Colonic mucosa (tissue), 4 donors: ENCODE results near the gene SERTAD1. TPM values are rescaled to one million over a fixed set of nuclear protein-coding genes. Genes with fewer than 3 reads are reported as not detected.

Source experiments
- DNase-seq: peaks from one replicate; pipeline ENCODE4 v3.0.0-alpha.2; 2020
- H3K27ac ChIP-seq: fragments of 200-600 bp; one replicate; pipeline ENCODE4 v1.8.0; 2021
- H3K27me3 ChIP-seq: fragments of 200-600 bp; one replicate; pipeline ENCODE4 v1.8.0; 2021
- H3K36me3 ChIP-seq: fragments of 200-600 bp; one replicate; pipeline ENCODE4 v1.8.0; 2021
- H3K4me1 ChIP-seq: fragments of 200-600 bp; one replicate; pipeline ENCODE4 v1.8.0; 2021; ENCODE audit warnings: mild to moderate bottlenecking
- H3K4me3 ChIP-seq: fragments of 200-600 bp; one replicate; pipeline ENCODE4 v1.8.0; 2021
- H3K9ac ChIP-seq, 2 donors: one replicate each; pipeline ENCODE4 v1.7.0; 2013; ENCODE audit warnings: control low read depth in 2 of 2, low read depth in 2 of 2, low read length in 2 of 2
- H3K9me3 ChIP-seq: fragments of 200-600 bp; one replicate; pipeline ENCODE4 v1.8.0; 2021
- CTCF ChIP-seq: fragments of 200-600 bp; IDR thresholded peaks from one replicate; pipeline ENCODE4 v1.8.0; 2022; ENCODE audit warnings: antibody characterized with exemption, mild to moderate bottlenecking
- intact Hi-C: fragments of 100-400 bp; cut with DNase I; formaldehyde crosslinking; loops from one replicate; pipeline ENCODE4 v1.14.1; 2022
- total RNA-seq, 2 donors: library from RNA; stranded (reverse); fragmentation: NEBNext Ultra II Directional in 1 of 2; extraction: Animal tissue kit (Norgen Biotek cat#: 25700) in 1 of 2; gene quantifications; one replicate each; pipeline ENCODE4 v1.2.1, GENCODE V29; 2021
- donor health status: healthy.
- donor health status: DM: no; HTN: no; CAD: no.
- donor health status: DM: no; HTN: no; CAD: no.

Gene SERTAD1
- total RNA-seq, 2 donors from 2014 or later: 8.7 to 16.0 TPM

- H3K9ac ChIP-seq: no peak overlapping the region
- H3K27me3 ChIP-seq: no peaks in the 10 kb centered on the region
- H3K9me3 ChIP-seq: no peaks in the 10 kb centered on the region
- no peak for DNase-seq
- no peaks in the 10 kb centered on the region for H3K4me1 ChIP-seq
- no peak for TF ChIP-seq CTCF
- H3K36me3 ChIP-seq: no peaks in the 10 kb centered on the region
- intact Hi-C loops: no loop called here
- H3K4me3 ChIP-seq: no peak overlapping the region
- no peak overlapping the region for H3K27ac ChIP-seq
These were observed 47.9 kb downstream of the SERTAD1 start for GRCh38 chr19:40377876-40378385.

DNA sequence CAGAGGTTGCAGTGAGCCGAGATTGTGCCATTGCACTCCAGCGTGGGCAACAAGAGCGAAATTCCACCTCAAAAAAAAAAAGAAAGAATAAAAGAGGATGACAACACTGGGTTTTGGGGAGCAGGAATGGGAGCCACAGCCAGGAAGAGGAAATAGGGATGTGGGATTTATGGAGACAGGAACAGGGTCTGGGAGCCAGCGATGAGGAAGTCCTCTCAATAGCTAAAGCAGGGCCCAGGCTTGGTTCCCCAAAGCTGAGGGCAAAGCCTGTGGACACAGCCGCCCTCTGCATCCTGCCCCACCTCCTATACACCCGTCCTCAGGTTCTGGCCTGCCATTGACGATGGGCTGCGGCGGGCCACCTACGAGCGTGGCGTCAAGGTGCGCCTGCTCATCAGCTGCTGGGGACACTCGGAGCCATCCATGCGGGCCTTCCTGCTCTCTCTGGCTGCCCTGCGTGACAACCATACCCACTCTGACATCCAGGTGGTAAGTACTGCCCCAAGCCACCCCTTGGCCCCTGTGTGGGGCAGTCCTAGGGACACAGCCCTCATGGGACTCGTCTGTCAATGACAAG is 49.4 kb downstream of the SERTAD1 start:
- no peak overlapping the region for H3K27ac ChIP-seq
- intact Hi-C loops: no loop called here
- no peak for TF ChIP-seq CTCF

GRCh38 chr19:40374084-40374483 is 51.7 kb downstream of the SERTAD1 start:
- TF ChIP-seq CTCF: no peak
- intact Hi-C loops: no loop called here
- no peak overlapping the region for H3K27ac ChIP-seq
- DNase-seq: no peak
- no peaks in the 10 kb centered on the region for H3K9me3 ChIP-seq
- H3K27me3 ChIP-seq: no peaks in the 10 kb centered on the region
- H3K9ac ChIP-seq: no peak overlapping the region
- H3K4me1 ChIP-seq: no peaks in the 10 kb centered on the region
- H3K36me3 ChIP-seq: no peaks in the 10 kb centered on the region
- no peak overlapping the region for H3K4me3 ChIP-seq

More for the DNA sequence above, 49.4 kb downstream of the SERTAD1 start:
- no peaks in the 10 kb centered on the region for H3K4me1 ChIP-seq
- no peak overlapping the region for H3K9ac ChIP-seq
- H3K9me3 ChIP-seq: no peaks in the 10 kb centered on the region
- H3K27me3 ChIP-seq: no peaks in the 10 kb centered on the region
- no peak overlapping the region for H3K4me3 ChIP-seq
- no peak for DNase-seq
- no peaks in the 10 kb centered on the region for H3K36me3 ChIP-seq

- no peak overlapping the region for H3K27ac ChIP-seq
- H3K9ac ChIP-seq: no peak overlapping the region
- no peaks in the 10 kb centered on the region for H3K9me3 ChIP-seq
- intact Hi-C loops: no loop called here
- H3K4me3 ChIP-seq: no peak overlapping the region
- H3K36me3 ChIP-seq: no peaks in the 10 kb centered on the region
- H3K27me3 ChIP-seq: no peaks in the 10 kb centered on the region
- no peak for TF ChIP-seq CTCF
- H3K4me1 ChIP-seq: no peaks in the 10 kb centered on the region
- DNase-seq: no peak
These were observed 54.0 kb downstream of the SERTAD1 start for GRCh38 chr19:40371802-40372122.

Other genes with a start within 250 kb of the SERTAD1 start
- gene MAP3K10, start 234.6 kb downstream of the SERTAD1 start, total RNA-seq: 10 to 100 TPM in 1 of 2 donors, 1 to 10 TPM in 1; 9.1 to 10.9 TPM
- under 1 TPM; 0.30 to 0.69 TPM for gene TTC9B, start 207.6 kb downstream of the SERTAD1 start, total RNA-seq
- gene CCNP, start 199.3 kb downstream of the SERTAD1 start, total RNA-seq: under 1 TPM; 0.50 to 0.64 TPM
- gene AKT2, start 140.6 kb downstream of the SERTAD1 start, total RNA-seq: 100 to 1,000 TPM in 1 of 2 donors, 10 to 100 TPM in 1; 95.4 to 119 TPM
- 10 to 100 TPM in 1 of 2 donors, 1 to 10 TPM in 1; 9.2 to 14.9 TPM for gene C19orf47, start 77.6 kb downstream of the SERTAD1 start, total RNA-seq
- gene PLD3, start 77.3 kb downstream of the SERTAD1 start, total RNA-seq: 100 to 1,000 TPM in 1 of 2 donors, 10 to 100 TPM in 1; 82.3 to 138 TPM
- not detected for gene HIPK4, start 35.8 kb downstream of the SERTAD1 start, total RNA-seq
- gene PRX, start 12.6 kb downstream of the SERTAD1 start, total RNA-seq: 1 to 10 TPM; 1.4 to 1.7 TPM
- 10 to 100 TPM; 26.5 to 36.0 TPM for gene SERTAD3, start 18.3 kb upstream of the SERTAD1 start, total RNA-seq
- gene BLVRB, start 39.8 kb upstream of the SERTAD1 start, total RNA-seq: 10 to 100 TPM; 76.5 to 94.9 TPM
- under 1 TPM; 0.29 to 0.74 TPM for gene SPTBN4, start 41.0 kb upstream of the SERTAD1 start, total RNA-seq
- gene SHKBP1, start 150.9 kb upstream of the SERTAD1 start, total RNA-seq: 10 to 100 TPM; 53.6 to 87.8 TPM
- 100 to 1,000 TPM; 143 to 231 TPM for gene LTBP4, start 175.4 kb upstream of the SERTAD1 start, total RNA-seq